Lower lobe of right lung (tissue), 2 donors: ENCODE measurements around the gene TMEM259. TPM values are rescaled to one million over a fixed set of nuclear protein-coding genes. Genes with fewer than 3 reads are reported as not detected.

ENCODE experiments used
- ATAC-seq, 2 donors: fragments of 200-7000 bp; cut with Tn5 transposase; one replicate each; pipeline ENCODE4 v1.9.1; 2020 to 2022; ENCODE audit warnings: mild to moderate bottlenecking in 2 of 2, moderate library complexity in 2 of 2
- DNase-seq: peaks from one replicate; pipeline ENCODE4 v3.0.0-alpha.2; 2020
- H3K27ac ChIP-seq: fragments of 200-600 bp; one replicate; pipeline ENCODE4 v1.8.0; 2022
- H3K27me3 ChIP-seq: fragments of 200-600 bp; one replicate; pipeline ENCODE4 v1.8.0; 2022; ENCODE audit warnings: low read depth
- H3K36me3 ChIP-seq: fragments of 200-600 bp; one replicate; pipeline ENCODE4 v1.8.0; 2022; ENCODE audit warnings: mild to moderate bottlenecking
- H3K4me1 ChIP-seq: fragments of 200-600 bp; one replicate; pipeline ENCODE4 v1.8.0; 2022
- H3K4me3 ChIP-seq: fragments of 200-600 bp; one replicate; pipeline ENCODE4 v1.8.0; 2022; ENCODE audit warnings: mild to moderate bottlenecking
- H3K9me3 ChIP-seq: fragments of 200-600 bp; one replicate; pipeline ENCODE4 v1.8.0; 2022
- CTCF ChIP-seq: fragments of 200-600 bp; IDR thresholded peaks from one replicate; pipeline ENCODE4 v1.8.0; 2022; ENCODE audit warnings: antibody characterized with exemption, mild to moderate bottlenecking
- intact Hi-C: fragments of 100-400 bp; cut with DNase I; formaldehyde crosslinking; loops from one replicate; pipeline ENCODE4 v1.11.0; 2022
- total RNA-seq: library from RNA; stranded (reverse); fragmentation: NEBNext Ultra II Directional; extraction: Animal tissue kit (Norgen Biotek cat#: 25700); gene quantifications from one replicate; pipeline ENCODE4 v1.2.1, GENCODE V29; 2021
- donor health status: DM: no; HTN: yes; CAD: no; lungs with severe emphysema.

Gene TMEM259
- total RNA-seq, 1 donor from 2014 or later: 159 TPM

GRCh38 chr19:996051-996838, 24.7 kb downstream of the TMEM259 start:
- ATAC-seq (peak; percentile 34 to 38), DNase-seq (no peak)
- Histone ChIP-seq H3K27me3 (peaks cover 62% of the 10 kb centered on the region), H3K9me3 (no peaks in the 10 kb centered on the region), H3K36me3 (peaks cover 18% of the 10 kb centered on the region), H3K4me3 (peak overlapping the region; percentile 6), H3K27ac (no peak overlapping the region), H3K4me1 (peaks cover 20% of the 10 kb centered on the region)
- no peak for TF ChIP-seq CTCF
- intact Hi-C loops: no loop called here

DNA sequence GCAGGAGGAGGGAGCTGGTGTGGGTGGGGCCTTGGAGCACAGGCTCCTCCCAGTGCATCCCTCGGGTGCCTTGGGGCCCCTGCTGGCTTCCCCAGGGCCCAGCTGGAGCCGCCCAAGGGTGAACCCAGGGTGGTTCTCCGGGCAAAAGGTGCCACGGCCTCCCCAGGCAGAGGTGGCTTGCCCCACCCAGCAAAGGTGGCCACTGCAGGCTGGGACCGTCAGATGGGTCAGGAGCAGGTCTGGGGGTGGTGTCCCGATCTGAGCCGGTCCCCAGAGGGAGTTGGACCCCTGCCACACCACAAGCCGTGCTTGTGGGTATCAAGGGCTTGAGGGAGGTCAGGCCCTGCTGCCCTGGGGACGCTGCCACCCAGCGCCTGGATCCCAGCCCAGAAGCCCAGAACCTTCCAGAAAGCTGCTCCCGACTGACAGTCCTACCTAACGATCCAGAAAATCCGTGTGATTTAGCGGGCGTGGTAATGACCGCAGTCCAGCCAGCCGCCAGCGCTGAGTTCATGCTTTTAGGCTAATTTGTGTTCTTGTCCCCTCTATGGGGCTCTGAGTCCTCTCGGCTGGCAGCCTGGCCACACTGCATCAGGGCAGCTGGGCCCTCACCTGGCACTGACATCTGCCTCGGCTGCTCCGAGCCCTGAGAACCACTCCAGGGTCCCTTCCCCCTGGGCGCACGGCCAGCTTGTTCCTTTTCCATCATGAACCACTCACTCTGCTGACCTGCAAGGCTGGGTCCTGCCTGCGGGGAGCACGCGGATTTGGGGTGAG, 25.7 kb downstream of the TMEM259 start:
- no peak overlapping the region for H3K4me3 ChIP-seq
- H3K4me1 ChIP-seq: peaks cover 13% of the 10 kb centered on the region
- TF ChIP-seq CTCF: no peak
- H3K36me3 ChIP-seq: peaks cover 27% of the 10 kb centered on the region
- no peak overlapping the region for H3K27ac ChIP-seq
- DNase-seq: peak; percentile 78
- H3K9me3 ChIP-seq: no peaks in the 10 kb centered on the region
- intact Hi-C loops: no loop called here
- ATAC-seq: peak; percentile 7 to 51
- H3K27me3 ChIP-seq: peaks cover 54% of the 10 kb centered on the region

- Histone ChIP-seq H3K9me3 (no peaks in the 10 kb centered on the region), H3K4me1 (peaks cover 13% of the 10 kb centered on the region), H3K4me3 (no peak overlapping the region), H3K36me3 (peaks cover 32% of the 10 kb centered on the region), H3K27me3 (peaks cover 47% of the 10 kb centered on the region), H3K27ac (no peak overlapping the region)
- DNase-seq (no peak), ATAC-seq (no peak)
- intact Hi-C loops: no loop called here
- TF ChIP-seq CTCF: no peak
These were observed 26.4 kb downstream of the TMEM259 start for GRCh38 chr19:994516-994915.

DNA sequence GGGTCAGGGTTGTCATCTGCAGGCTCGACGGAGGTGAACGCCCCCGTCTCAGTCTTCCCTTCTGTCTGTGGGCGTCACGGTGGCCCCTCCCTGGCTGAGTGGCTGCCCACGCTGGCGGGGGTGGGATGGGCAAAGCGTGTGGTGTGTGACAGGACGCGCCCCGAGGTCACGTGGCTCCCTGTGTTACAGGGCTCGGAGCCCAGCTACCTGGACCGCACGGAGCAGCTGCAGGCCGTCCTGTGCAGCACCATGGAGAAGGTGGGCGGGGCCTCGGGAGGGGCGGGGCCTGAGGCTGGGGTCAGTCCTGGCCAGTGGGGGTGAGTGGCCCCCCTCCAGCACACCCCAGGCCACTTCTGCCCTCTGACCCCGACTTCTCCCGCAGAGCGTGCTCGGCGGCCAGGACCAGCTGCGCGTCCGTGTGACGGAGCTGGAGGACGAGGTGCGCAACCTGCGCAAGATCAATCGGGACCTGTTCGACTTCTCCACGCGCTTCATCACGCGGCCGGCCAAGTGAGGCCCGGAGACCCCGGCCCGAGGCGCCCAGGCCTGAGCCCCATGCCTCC, 27.0 kb downstream of the TMEM259 start:
- H3K36me3 ChIP-seq: peaks cover 32% of the 10 kb centered on the region
- ATAC-seq: no peak

More for the DNA sequence above, 27.0 kb downstream of the TMEM259 start:
- H3K27ac ChIP-seq: no peak overlapping the region
- peak; percentile 45 for DNase-seq
- H3K9me3 ChIP-seq: no peaks in the 10 kb centered on the region
- intact Hi-C loops: no loop called here
- peaks cover 13% of the 10 kb centered on the region for H3K4me1 ChIP-seq
- TF ChIP-seq CTCF: no peak
- no peak overlapping the region for H3K4me3 ChIP-seq
- peaks cover 41% of the 10 kb centered on the region for H3K27me3 ChIP-seq
